GM23338 (cell line): ENCODE data around the gene LAMC3. TPM values are rescaled to one million over a fixed set of nuclear protein-coding genes. Genes with fewer than 3 reads are reported as not detected.

Source experiments
- ATAC-seq: fragments of 200-7000 bp; cut with Tn5 transposase; 3 replicates; pipeline ENCODE4 v1.9.1; 2020
- DNase-seq: peaks from one replicate; pipeline ENCODE4 v3.0.0-alpha.2; 2015; ENCODE audit warnings: low spot score
- H2AFZ ChIP-seq: fragments of 200-600 bp; sonication (generic); 2 replicates; pipeline ENCODE4 v1.8.0; 2016; ENCODE audit warnings: antibody characterized with exemption, mild to moderate bottlenecking, moderate library complexity
- H3F3A ChIP-seq: fragments of 200-600 bp; sonication (generic); replicated peaks from 2 replicates; pipeline ENCODE4 v1.8.0; 2017; ENCODE audit warnings: antibody characterized with exemption, mixed run types, low read depth
- H3K27ac ChIP-seq: fragments of 200-600 bp; sonication (generic); 2 replicates; pipeline ENCODE4 v1.6.1; 2016; ENCODE audit warnings: low read depth
- H3K27me3 ChIP-seq: fragments of 200-600 bp; sonication (generic); 2 replicates; pipeline ENCODE4 v1.8.0; 2016; ENCODE audit warnings: mild to moderate bottlenecking, mixed run types, moderate library complexity; ENCODE audit not compliant: insufficient read depth
- H3K36me3 ChIP-seq: fragments of 200-600 bp; sonication (generic); 2 replicates; pipeline ENCODE4 v1.8.0; 2016; ENCODE audit warnings: mild to moderate bottlenecking; ENCODE audit not compliant: insufficient read depth
- H3K4me1 ChIP-seq: fragments of 200-600 bp; sonication (generic); 2 replicates; pipeline ENCODE4 v1.8.0; 2016; ENCODE audit warnings: mild to moderate bottlenecking, moderate library complexity; ENCODE audit not compliant: insufficient read depth
- H3K4me2 ChIP-seq: fragments of 200-600 bp; sonication (generic); 2 replicates; pipeline ENCODE4 v1.7.1; 2017; ENCODE audit warnings: mixed run types
- H3K4me3 ChIP-seq: fragments of 200-600 bp; sonication (generic); 2 replicates; pipeline ENCODE4 v1.6.1; 2016; ENCODE audit warnings: mixed run types
- H3K79me2 ChIP-seq: fragments of 200-600 bp; sonication (generic); replicated peaks from 2 replicates; pipeline ENCODE4 v1.8.0; 2017; ENCODE audit warnings: mild to moderate bottlenecking; ENCODE audit not compliant: insufficient read depth
- H3K9me2 ChIP-seq: fragments of 200-600 bp; sonication (generic); 2 replicates; pipeline ENCODE4 v1.8.0; 2017; ENCODE audit not compliant: insufficient read depth
- H4K20me1 ChIP-seq: fragments of 200-600 bp; sonication (generic); replicated peaks from 2 replicates; pipeline ENCODE4 v1.8.0; 2017; ENCODE audit warnings: mild to moderate bottlenecking; ENCODE audit not compliant: insufficient read depth
- H3K27ac Mint-ChIP-seq: 2 replicates; pipeline ENCODE4 v1.8.0; 2020; ENCODE audit warnings: inconsistent platforms, mild to moderate bottlenecking, moderate library complexity, mixed read lengths
- H3K27me3 Mint-ChIP-seq: 3 replicates; pipeline ENCODE4 v1.8.0; 2022; ENCODE audit warnings: low read depth, mild to moderate bottlenecking, moderate library complexity, mixed read lengths, inconsistent platforms; ENCODE audit not compliant: insufficient read depth, poor library complexity
- H3K36me3 Mint-ChIP-seq: 3 replicates; pipeline ENCODE4 v1.8.0; 2021; ENCODE audit warnings: low read depth, mild to moderate bottlenecking, inconsistent platforms, moderate library complexity, mixed read lengths
- H3K4me1 Mint-ChIP-seq: 3 replicates; pipeline ENCODE4 v1.8.0; 2020; ENCODE audit warnings: mild to moderate bottlenecking, inconsistent platforms, mixed read lengths
- H3K4me3 Mint-ChIP-seq: 3 replicates; pipeline ENCODE4 v1.8.0; 2021; ENCODE audit warnings: moderate library complexity, mild to moderate bottlenecking, inconsistent platforms, mixed read lengths
- H3K9me3 Mint-ChIP-seq: 3 replicates; pipeline ENCODE4 v1.8.0; 2020; ENCODE audit warnings: moderate library complexity, mild to moderate bottlenecking, inconsistent platforms, mixed read lengths
- EZH2 ChIP-seq: fragments of 200-600 bp; sonication (generic); IDR thresholded peaks from one replicate; pipeline ENCODE4 v1.8.0; 2017; ENCODE audit warnings: antibody characterized with exemption, mild to moderate bottlenecking, low read depth; ENCODE audit not compliant: unreplicated experiment
- NANOG ChIP-seq: IDR thresholded peaks from 2 replicates; pipeline ENCODE4 v1.6.1; 2016; ENCODE audit warnings: antibody characterized with exemption, borderline replicate concordance
- POLR2AphosphoS5 ChIP-seq: IDR thresholded peaks from 2 replicates; pipeline ENCODE4 v1.6.1; 2016; ENCODE audit warnings: antibody characterized with exemption, low read depth
- STAT1 ChIP-seq: IDR thresholded peaks from one replicate; pipeline ENCODE4 v1.6.1; 2016; ENCODE audit warnings: antibody characterized with exemption; ENCODE audit not compliant: unreplicated experiment
- ZNF114 ChIP-seq: fragments of 250-450 bp; sonication (Bioruptor Pico); IDR thresholded peaks from 2 replicates; pipeline ENCODE4 v1.5.0; 2020; ENCODE audit warnings: mild to moderate bottlenecking, moderate library complexity
- ZNF331 ChIP-seq: fragments of 250-450 bp; sonication (Bioruptor Pico); IDR thresholded peaks from 2 replicates; pipeline ENCODE4 v1.5.0; 2020; ENCODE audit warnings: low read depth, mild to moderate bottlenecking, moderate library complexity
- ZNF462 ChIP-seq: fragments of 250-450 bp; sonication (Bioruptor Pico); IDR thresholded peaks from 2 replicates; pipeline ENCODE4 v1.5.0; 2020; ENCODE audit warnings: mild to moderate bottlenecking, moderate library complexity
- polyA plus RNA-seq: library from polyadenylated mRNA; unstranded; fragments of >200 nt; fragmentation: Nextera tagmentation; extraction: Ambion mirVana; gene quantifications from 2 replicates; pipeline ENCODE4 v1.2.1, GENCODE V29; 2016
- total RNA-seq: library from RNA; depleted of rRNA; stranded (reverse); fragments of >200 nt; shearing (Covaris generic); gene quantifications from 2 replicates; pipeline ENCODE4 v1.2.3, GENCODE V29; 2014
- TF ChIP-seq, protein P1 (sequence below): IDR thresholded peaks from 2 replicates; pipeline ENCODE4 v1.6.1; 2016; ENCODE audit warnings: antibody characterized with exemption

LAMC3 gene
- total and polyA plus RNA-seq, 2 experiments from 2014 or later = 9.0 to 27.4 TPM

DNA sequence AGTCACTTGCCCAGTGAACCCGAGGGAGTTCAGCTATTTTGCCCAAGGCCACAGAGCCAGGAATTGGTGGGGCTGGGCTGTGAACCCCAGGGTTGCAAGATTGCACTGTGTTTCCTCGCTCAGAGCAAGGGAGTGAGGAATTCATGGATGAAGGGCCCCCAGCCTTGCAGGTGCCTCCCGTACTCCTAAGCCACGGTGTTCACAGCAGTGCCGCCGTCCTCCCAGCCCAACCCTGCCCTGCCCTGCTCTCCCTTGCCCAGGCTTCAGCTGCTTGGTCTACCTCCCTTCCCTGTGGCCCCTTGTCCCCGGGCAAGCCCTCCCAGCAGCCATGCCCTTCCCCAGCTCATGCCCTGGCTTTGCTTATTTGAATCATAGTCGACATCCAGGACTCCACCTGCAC is 6.1 kb downstream of the LAMC3 start (continued):
- TF ChIP-seq, protein P1, sequence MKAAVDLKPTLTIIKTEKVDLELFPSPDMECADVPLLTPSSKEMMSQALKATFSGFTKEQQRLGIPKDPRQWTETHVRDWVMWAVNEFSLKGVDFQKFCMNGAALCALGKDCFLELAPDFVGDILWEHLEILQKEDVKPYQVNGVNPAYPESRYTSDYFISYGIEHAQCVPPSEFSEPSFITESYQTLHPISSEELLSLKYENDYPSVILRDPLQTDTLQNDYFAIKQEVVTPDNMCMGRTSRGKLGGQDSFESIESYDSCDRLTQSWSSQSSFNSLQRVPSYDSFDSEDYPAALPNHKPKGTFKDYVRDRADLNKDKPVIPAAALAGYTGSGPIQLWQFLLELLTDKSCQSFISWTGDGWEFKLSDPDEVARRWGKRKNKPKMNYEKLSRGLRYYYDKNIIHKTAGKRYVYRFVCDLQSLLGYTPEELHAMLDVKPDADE = no peak
- TF ChIP-seq NANOG = no peak
- no peak for TF ChIP-seq ZNF331 (CRISPR knock-in tag)
- TF ChIP-seq STAT1 = no peak
- no peak for TF ChIP-seq EZH2
- TF ChIP-seq ZNF114 = no peak

GRCh38 chr9:131015876-131016397 is 7.0 kb downstream of the LAMC3 start:
- no peak overlapping the region for H3K27ac ChIP-seq
- no peaks in the 10 kb centered on the region; the same call in 1 of the 2 replicates for H4K20me1 ChIP-seq
- Mint-ChIP-seq H3K4me1 (peaks cover 15% of the 10 kb centered on the region), H3K27me3 (peaks cover 10% of the 10 kb centered on the region), H3K36me3 (no peaks in the 10 kb centered on the region), H3K4me3 (no peak overlapping the region), H3K9me3 (no peaks in the 10 kb centered on the region), H3K27ac (no peak overlapping the region)
- H3K36me3 ChIP-seq = no peaks in the 10 kb centered on the region
- H3K4me1 ChIP-seq = peaks cover 21% of the 10 kb centered on the region
- H3K79me2 ChIP-seq = peaks cover 5% of the 10 kb centered on the region; the same call in 1 of the 2 replicates
- no peak for TF ChIP-seq ZNF331 (CRISPR knock-in tag)
- TF ChIP-seq NANOG = no peak
- TF ChIP-seq POLR2AphosphoS5 = no peak
- no peak for TF ChIP-seq ZNF462 (CRISPR knock-in tag)
- ATAC-seq (no peak), DNase-seq (no peak)
- no peak overlapping the region for H3K4me2 ChIP-seq
- H3K4me3 ChIP-seq = no peak overlapping the region
- 0 out of 2 replicates have a peak, but pooled peaks cover 3% of the 10 kb centered on the region for H3K9me2 ChIP-seq
- no peak overlapping the region for H2AFZ ChIP-seq
- H3F3A ChIP-seq = peaks cover 11% of the 10 kb centered on the region; the same call in 1 of the 2 replicates
- no peaks in the 10 kb centered on the region for H3K27me3 ChIP-seq
